Posterior vena cava (tissue), 2 donors: ENCODE measurements around the gene ARHGAP22. TPM values are rescaled to one million over a fixed set of nuclear protein-coding genes. Genes with fewer than 3 reads are reported as not detected.

ENCODE experiments used
- DNase-seq: peaks from one replicate; pipeline ENCODE4 v3.0.0-alpha.2; 2020; ENCODE audit warnings: low spot score
- intact Hi-C, 2 donors: fragments of 100-400 bp; cut with DNase I; formaldehyde crosslinking; loops; one replicate each; pipeline versions ENCODE4 v1.14.1 to v1.14.2; 2022 to 2023
- total RNA-seq, 2 donors: library from RNA; stranded (reverse); fragmentation: NEBNext Ultra II Directional; extraction: Animal tissue kit (Norgen Biotek cat#: 25700); gene quantifications; one replicate each; pipeline ENCODE4 v1.2.1, GENCODE V29; 2021
- donor health status: DM: yes; HTN: yes; CAD: no.
- donor health status: DM: yes; HTN: yes; CAD: no.

The ARHGAP22 gene
- total RNA-seq, 2 donors from 2014 or later, result 9.8 to 13.4 TPM

GRCh38 chr10:48496105-48496830 lies 108.6 kb downstream of the ARHGAP22 start:
- intact Hi-C loops, result no loop called here
- no peak for DNase-seq

- intact Hi-C loops, result no loop called here
- DNase-seq, result no peak
Measured at GRCh38 chr10:48495282-48496045, 109.4 kb downstream of the ARHGAP22 start.

GRCh38 chr10:48494611-48495010 lies 110.3 kb downstream of the ARHGAP22 start:
- no peak for DNase-seq
- intact Hi-C loops, result no loop called here

GRCh38 chr10:48494073-48494472 lies 110.8 kb downstream of the ARHGAP22 start:
- intact Hi-C loops, result no loop called here
- DNase-seq, result no peak

- no peak for DNase-seq
- intact Hi-C loops, result no loop called here
Measured at GRCh38 chr10:48493083-48493871, 111.6 kb downstream of the ARHGAP22 start.

- no peak for DNase-seq
- intact Hi-C loops, result no loop called here
Measured at GRCh38 chr10:48492201-48492600, 112.7 kb downstream of the ARHGAP22 start.

GRCh38 chr10:48491392-48492139 lies 113.3 kb downstream of the ARHGAP22 start:
- intact Hi-C loops, result no loop called here
- DNase-seq, result no peak

- no peak for DNase-seq
- intact Hi-C loops, result no loop called here
Measured at GRCh38 chr10:48490946-48491345, 113.9 kb downstream of the ARHGAP22 start.

GRCh38 chr10:48490571-48490940 lies 114.3 kb downstream of the ARHGAP22 start:
- DNase-seq, result no peak

GRCh38 chr10:48489099-48489498 lies 115.8 kb downstream of the ARHGAP22 start:
- intact Hi-C loops, result no loop called here
- no peak for DNase-seq

More at GRCh38 chr10:48490571-48490940, 114.3 kb downstream of the ARHGAP22 start:
- intact Hi-C loops, result no loop called here

GRCh38 chr10:48487244-48487643 lies 117.6 kb downstream of the ARHGAP22 start:
- intact Hi-C loops, result no loop called here
- no peak for DNase-seq

- DNase-seq, result no peak
- intact Hi-C loops, result no loop called here
Measured at GRCh38 chr10:48485711-48486110, 119.2 kb downstream of the ARHGAP22 start.

- intact Hi-C loops, result no loop called here
- no peak for DNase-seq
Measured at GRCh38 chr10:48484911-48485310, 120.0 kb downstream of the ARHGAP22 start.

- intact Hi-C loops, result no loop called here
- DNase-seq, result no peak
Measured at GRCh38 chr10:48482207-48482606, 122.7 kb downstream of the ARHGAP22 start.

GRCh38 chr10:48481385-48481784 lies 123.5 kb downstream of the ARHGAP22 start:
- DNase-seq, result no peak
- intact Hi-C loops, result no loop called here

GRCh38 chr10:48480397-48481374 lies 124.2 kb downstream of the ARHGAP22 start:
- peak; percentile 69 for DNase-seq
- intact Hi-C loops, result no loop called here

GRCh38 chr10:48478980-48479811 lies 125.7 kb downstream of the ARHGAP22 start:
- peak; percentile 76 for DNase-seq
- intact Hi-C loops, result no loop called here
